Measurements from ENCODE around the gene GFM2. TPM values are rescaled to one million over a fixed set of nuclear protein-coding genes. Genes with fewer than 3 reads are reported as not detected.
"Not testable (repeated sequence)": the region's sequence is repeated elsewhere in the genome, so short reads cannot be mapped to it uniquely, and the experiment has no call there.

The GFM2 gene
- total RNA-seq, 1 experiment from 2014 or later: 56.7 TPM

GRCh38 chr5:74722271-74722670 lies 44.6 kb downstream of the GFM2 start:
- no peak for DNase-seq (ENCODE audit: low read depth)

- DNase-seq (ENCODE audit: low read depth): no peak
These were observed 49.3 kb downstream of the GFM2 start for GRCh38 chr5:74717596-74717995.

DNA sequence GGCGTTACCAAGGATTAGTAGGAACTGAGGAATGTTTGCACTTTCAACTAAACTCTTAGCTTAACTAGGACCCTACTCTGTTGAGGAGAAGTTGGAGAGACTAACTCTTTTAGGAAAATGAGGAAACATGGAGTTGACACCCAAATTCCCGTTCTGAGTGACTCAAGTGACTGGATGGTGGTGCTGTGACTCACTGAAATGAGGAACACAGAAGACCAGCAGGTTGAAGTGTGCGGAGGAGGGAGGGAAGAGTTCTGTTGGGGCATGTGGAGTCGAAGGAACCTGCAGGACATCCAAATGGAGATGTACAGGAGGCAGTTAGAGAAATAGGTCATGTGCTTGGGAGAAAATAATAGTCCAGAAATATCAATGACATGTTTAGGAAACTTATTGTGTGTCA lies 73.7 kb downstream of the GFM2 start:
- DNase-seq (ENCODE audit: low read depth): no peak

GRCh38 chr5:74686962-74687751 lies 79.8 kb downstream of the GFM2 start:
- DNase-seq (ENCODE audit: low read depth): no peak

DNA sequence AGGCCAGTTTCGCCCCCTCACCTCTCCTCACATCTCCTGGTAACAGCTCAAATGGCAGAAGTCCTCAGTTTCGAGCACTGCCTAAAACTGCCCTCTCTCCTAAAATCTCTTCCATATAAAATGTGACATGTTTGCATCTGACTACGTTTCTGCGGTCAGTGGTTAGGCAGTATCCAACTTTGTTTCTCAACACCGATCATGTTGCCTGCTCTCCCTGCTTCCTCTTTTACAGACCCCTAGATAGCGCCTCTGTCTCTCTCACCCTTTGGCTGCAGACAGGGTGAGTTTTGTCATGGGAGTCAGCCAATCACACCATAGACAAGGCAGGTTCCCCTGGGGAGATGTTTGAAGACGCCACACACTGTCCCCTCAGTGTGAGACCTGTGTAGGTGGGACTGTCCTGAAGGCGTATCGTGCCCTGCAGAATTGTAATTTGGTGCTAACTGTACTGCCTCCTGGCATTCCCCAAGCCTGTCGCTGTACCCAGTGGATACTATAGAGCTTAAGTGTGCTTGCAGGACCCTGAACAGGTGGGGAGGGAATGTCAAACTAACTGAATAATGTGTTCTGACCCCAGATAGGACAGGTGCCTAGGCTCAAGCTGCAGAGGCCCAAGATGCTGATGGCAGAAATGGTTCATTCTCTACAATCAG lies 80.8 kb downstream of the GFM2 start:
- DNase-seq (ENCODE audit: low read depth): peak; percentile 24

DNA sequence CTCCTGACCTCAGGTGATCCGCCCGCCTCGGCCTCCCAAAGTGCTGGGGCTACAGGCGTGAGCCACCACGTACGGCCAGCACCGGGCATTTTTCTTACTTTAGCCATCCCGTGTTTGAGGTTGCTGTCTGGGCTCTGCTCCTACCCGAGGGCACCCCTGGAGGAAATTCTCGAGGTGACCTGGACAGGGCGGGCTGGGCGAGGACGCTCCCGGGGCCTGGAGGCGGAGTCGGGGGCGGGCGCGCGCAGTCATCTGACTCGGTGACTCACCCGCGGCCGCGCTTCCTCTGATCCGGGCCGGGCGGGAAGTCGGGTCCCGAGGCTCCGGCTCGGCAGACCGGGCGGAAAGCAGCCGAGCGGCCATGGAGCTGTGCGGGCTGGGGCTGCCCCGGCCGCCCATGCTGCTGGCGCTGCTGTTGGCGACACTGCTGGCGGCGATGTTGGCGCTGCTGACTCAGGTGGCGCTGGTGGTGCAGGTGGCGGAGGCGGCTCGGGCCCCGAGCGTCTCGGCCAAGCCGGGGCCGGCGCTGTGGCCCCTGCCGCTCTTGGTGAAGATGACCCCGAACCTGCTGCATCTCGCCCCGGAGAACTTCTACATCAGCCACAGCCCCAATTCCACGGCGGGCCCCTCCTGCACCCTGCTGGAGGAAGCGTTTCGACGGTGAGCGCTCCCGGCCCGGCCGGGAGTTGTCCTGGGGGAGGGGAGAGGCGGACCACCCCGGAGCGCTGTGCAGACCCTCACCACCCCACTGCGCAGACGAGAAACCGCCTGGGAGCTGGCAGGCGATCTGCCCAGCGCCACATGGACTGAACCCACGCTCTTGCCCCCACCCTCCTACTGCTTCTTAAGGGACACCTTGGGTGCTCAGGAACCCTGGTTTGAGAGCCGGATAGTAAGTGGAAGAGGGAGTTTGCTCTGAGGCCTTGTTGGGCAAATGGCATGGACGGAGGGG lies 81.7 kb downstream of the GFM2 start, which contains the start of gene HEXB:
Gene HEXB, plus strand, starts transcription at position 334 of the 952 bp plus-strand sequence. Its CDS starts 28 bp downstream, at position 362.
- DNase-seq (ENCODE audit: low read depth): peak; percentile 81

DNA sequence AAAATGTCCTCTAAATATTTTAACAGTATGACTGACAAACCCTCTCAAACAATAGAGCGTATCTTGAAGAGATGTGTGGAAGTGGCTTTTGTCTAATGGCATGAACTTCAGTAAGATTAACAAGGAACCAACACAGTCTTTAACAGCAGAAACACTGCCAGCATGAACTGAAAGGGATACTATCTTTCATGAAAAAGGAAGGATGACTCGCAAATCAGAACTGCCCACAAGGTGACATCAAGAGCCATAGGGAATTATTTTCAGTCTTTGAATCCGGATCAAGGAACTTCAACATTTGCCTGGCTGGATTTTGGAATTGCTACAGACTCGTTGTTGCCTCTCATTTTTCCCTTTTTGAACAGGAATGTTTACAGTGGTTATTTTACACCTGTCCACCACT lies 87.0 kb downstream of the GFM2 start:
- peak; percentile 49 for DNase-seq (ENCODE audit: low read depth)

GRCh38 chr5:74679300-74679699 lies 87.6 kb downstream of the GFM2 start:
- DNase-seq (ENCODE audit: low read depth): not testable (repeated sequence)

GRCh38 chr5:74678123-74678522 lies 88.8 kb downstream of the GFM2 start:
- not testable (repeated sequence) for DNase-seq (ENCODE audit: low read depth)

- DNase-seq (ENCODE audit: low read depth): not testable (repeated sequence)
These were observed 90.5 kb downstream of the GFM2 start for GRCh38 chr5:74676466-74676865.

DNA sequence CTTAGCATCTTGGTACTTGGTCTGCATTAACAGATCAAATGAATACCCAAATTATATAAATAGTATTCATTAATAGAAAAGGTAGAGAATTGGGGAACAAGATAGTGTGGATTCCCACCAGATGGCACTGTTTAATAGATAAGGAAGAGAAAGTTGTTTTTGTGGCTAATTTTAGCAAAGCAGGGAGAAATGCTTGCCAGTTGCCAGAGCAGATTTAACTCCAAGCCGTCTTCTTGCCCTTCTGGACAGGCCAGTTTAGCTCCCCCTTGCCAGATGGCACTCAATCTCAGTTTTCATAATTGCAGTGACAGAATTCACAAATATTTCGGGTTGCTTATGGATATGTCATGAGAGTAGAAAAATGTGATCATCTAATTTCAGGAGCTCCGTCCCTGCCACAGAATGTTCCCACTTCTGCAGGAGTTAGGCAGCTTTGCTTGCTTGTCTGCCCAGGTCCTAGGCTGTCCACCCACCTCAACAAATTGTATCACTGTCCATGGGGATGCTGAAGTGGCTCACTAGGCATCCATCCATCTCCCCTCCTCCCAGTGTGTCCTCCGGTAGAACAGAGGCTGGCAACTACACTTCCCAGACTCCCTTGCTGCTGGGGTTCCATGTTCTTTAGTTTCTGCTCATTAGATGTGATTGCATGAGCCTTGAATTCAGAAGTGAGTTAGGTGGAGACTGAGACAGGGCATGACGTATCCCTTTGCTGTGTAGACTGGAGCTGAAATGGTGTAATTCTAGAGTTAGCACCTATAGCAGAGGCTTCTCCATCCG lies 93.7 kb downstream of the GFM2 start:
- DNase-seq (ENCODE audit: low read depth): peak; percentile 67

DNA sequence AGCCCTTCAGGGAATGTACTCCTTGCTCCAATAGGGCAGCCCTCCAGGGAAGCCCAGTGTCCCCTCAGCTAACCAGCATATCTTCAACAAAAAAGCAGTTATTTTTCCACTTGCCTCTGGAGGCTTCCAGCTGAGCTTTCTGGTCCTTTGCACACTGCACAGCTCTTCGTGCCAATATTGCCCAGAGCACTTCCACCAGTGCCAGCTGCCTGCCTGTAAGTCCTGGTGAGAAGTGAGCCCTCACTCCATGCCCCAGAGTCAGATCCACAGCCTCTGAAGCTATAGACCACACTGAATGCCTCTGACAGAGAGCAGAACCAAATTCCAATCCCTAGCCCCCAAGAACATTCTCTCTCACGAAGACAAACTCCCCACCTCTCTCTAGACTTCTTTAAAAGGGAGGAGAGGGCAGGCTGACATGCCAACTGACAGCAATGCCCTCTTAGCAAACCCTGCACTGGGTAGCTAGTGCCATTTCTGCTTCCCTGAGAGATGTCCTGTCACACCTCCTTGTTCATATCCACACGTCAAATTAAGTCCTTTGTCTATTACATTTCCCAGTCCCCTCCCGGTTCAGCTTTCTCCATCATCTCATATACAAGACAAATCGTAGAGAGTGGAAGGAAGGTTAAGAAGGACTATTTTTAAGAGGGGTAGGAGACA lies 94.6 kb downstream of the GFM2 start:
- DNase-seq (ENCODE audit: low read depth): no peak

Other genes starting within 250 kb of the GFM2 start
- 56.6 and 60.3 TPM in 2 replicates for gene ENC1, start 126.4 kb downstream of the GFM2 start, total RNA-seq (2014; rRNA removed)
- gene HEXB, start 81.9 kb downstream of the GFM2 start, total RNA-seq (2014; rRNA removed): 168 and 209 TPM in 2 replicates
- 118 and 139 TPM in 2 replicates for gene NSA2, start 132 bp upstream of the GFM2 start, total RNA-seq (2014; rRNA removed)
- 2.1 and 2.4 TPM in 2 replicates for gene FAM169A, start 99.3 kb upstream of the GFM2 start, total RNA-seq (2014; rRNA removed)